ENCODE measurements around the gene RALB.

The RALB gene, protein sequence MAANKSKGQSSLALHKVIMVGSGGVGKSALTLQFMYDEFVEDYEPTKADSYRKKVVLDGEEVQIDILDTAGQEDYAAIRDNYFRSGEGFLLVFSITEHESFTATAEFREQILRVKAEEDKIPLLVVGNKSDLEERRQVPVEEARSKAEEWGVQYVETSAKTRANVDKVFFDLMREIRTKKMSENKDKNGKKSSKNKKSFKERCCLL

DNA sequence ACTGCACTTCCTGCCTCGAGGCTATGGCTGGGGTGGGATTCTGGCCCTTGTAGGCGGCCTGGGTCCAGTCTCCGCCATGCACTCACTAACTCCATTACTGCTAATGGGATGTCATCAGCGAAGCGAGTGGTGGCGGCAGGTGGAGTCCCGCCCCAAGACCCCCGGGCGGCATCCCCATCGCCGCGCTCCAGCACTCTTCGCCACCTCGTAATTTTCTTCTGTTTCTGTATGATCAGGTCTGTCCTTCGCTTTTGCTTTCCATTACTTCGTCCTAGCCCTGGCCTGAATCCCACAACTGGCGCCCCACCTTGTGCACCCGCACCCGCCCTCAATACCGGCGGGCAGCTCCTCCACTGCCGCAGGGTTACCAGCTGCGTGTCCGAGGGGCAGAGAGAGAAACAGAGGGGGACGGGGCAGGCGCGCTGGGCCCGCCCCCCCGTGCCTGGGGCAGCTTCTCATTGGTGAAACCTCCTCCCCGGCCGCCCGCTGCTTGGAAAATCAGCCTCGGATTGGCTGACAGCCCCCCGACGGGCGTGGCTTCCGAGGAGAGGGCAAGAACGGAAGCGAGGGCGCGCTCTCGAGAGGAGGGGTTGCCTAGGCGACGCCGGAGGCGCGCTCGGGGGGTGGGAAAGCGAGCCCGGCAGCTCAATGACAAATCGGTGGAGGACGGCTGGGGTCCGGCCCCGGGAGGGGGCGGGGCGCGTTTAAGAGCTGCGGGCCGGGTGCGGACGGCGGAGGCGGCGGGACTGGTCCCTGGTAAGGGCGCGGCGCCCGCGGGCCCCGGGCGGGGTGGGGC is at the start of gene RALB:
RALB (plus strand) TSS at position 628 of the 796 bp plus-strand sequence. CDS start 25,813 bp downstream, outside the sequence.
- peak; percentile 99 for DNase-seq (ENCODE audit: low spot score)

DNA sequence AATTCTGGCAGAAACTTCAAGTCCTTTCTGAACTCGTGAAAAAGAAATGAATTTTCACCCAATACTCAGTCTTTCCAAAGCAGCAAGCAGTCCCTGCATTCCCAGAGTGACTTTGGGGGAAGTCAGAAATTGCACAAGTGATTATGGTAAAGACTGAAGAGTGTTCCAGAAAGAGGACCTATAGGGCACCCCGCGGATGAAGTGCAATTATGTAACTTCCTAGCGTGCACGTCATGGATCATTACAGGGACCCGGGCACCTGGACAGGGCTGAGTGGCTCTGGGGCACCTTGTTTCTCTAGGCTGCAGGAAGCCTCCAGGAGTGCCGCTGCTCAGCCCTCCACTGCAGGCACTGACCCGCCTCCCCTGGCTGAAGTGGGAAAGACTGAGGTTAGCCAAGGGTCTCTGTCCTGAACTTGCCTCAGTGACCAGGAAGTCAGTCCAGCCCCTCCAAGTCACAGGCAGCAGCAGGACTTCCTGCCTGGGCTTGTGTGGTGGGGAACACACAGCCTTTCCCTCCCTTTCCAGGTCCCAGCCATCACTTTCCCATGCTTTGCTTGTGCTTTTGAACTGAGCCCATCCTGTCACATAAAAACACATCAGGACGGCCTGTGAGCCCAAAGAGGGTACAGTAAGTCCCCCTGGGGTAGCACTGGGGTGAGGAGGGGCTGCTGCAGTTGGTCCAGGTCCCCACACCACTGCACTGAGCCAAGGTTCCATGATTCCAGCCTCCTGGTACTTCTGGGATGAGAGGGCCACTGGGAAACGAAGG is 49.2 kb upstream of the RALB start:
- DNase-seq (ENCODE audit: low spot score), result no peak

DNA sequence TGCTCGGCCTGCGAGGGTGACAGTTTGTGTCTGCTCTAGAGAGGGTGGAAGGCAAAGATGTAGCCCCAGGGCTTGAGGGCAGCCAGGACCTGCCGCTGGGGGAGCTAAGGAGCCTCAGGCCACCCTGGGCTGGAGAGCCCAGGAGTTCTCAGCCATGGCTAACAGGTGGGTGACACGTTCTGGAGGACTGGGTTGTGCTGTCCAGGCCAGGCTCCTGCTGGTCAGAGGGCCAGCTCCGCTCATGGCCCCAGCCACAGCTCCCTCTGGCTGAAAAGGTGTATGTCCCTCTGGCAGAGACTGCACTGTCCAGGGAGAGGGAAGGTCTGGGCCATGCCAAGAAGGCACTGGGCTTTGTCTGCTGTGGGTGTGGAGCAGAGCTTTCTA is 48.6 kb upstream of the RALB start:
- no peak for DNase-seq (ENCODE audit: low spot score)

DNA sequence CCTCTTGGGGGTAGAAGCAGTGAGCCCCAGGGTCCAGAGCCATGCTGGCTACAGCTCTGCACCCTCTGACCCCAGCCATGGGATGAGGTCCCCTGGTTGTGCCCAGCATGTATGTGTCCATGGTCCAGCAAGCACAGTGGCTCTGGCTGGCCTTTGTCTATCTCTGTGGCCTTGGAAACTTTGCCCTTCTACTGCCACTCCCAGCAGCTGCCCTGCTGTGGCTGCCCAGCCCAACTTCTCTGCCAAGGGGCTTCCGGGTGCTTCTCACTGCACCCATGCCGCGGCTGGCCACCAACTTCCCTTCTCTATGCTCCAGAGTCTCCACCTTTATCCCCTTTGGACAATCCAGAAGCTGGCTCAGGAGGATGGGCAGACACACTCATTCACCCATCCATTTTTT is 48.2 kb upstream of the RALB start:
- DNase-seq (ENCODE audit: low spot score), result no peak

DNA sequence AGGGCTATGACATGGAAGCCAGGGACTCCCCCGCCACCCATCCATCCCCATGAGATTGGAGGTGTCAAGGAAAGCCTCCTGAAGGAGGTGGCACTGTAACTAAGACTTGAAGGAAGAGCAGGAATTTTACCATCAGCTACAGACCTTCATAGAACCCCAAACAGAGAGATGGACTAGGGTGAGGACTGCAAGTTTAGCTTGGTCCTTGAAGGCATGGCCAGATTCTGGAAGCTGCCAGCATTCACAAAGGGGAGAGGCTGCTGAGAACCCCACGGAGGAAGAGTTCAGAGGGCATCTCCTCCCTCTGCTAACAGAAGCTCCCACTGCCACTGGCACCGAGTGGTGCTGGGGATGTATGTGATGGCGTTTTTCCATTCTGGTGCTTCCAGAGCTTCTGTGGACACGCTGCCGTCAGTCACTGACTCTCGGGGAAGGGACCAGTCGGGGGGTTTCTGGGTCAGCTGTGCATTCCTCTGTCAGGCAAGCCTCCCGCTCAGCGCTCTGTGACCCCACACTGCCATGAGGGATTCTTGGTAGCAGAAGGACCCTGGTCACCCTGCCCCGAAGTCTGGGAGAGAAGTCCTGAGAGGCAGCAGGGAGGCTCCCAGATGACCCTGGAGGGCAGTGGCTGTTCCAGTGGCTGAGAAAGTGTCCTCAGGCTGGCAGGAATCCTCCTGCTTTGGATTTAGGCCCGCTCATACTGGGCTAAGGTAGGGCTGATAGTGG is 47.5 kb upstream of the RALB start:
- DNase-seq (ENCODE audit: low spot score), result no peak

DNA sequence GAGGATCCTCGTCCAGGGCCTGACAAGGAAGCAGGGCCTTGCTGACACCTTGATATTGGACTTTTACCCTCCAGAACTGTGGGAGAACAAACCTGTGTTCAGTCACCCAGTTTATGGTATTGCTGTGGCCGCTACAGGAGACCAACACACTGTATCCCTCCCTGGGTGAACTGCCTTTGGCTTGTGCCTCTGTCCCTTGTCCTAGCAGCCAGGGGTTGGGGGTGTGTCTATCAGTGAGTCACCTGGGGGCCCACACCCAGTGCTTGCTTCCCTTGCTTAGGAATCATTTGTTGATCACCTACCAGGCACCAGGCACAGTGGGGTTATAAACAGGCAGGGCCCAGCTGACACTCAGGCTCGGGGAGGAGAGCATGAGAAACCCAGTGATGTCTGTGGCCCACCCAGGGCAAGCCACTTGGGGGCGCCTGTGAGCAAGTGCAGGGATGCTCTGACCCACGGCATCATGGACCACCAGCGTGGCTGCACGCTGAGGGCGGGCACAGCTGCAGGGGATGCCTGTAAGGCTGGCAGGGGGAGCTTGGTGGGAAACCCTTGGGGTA is 46.5 kb upstream of the RALB start:
- no peak for DNase-seq (ENCODE audit: low spot score)

DNA sequence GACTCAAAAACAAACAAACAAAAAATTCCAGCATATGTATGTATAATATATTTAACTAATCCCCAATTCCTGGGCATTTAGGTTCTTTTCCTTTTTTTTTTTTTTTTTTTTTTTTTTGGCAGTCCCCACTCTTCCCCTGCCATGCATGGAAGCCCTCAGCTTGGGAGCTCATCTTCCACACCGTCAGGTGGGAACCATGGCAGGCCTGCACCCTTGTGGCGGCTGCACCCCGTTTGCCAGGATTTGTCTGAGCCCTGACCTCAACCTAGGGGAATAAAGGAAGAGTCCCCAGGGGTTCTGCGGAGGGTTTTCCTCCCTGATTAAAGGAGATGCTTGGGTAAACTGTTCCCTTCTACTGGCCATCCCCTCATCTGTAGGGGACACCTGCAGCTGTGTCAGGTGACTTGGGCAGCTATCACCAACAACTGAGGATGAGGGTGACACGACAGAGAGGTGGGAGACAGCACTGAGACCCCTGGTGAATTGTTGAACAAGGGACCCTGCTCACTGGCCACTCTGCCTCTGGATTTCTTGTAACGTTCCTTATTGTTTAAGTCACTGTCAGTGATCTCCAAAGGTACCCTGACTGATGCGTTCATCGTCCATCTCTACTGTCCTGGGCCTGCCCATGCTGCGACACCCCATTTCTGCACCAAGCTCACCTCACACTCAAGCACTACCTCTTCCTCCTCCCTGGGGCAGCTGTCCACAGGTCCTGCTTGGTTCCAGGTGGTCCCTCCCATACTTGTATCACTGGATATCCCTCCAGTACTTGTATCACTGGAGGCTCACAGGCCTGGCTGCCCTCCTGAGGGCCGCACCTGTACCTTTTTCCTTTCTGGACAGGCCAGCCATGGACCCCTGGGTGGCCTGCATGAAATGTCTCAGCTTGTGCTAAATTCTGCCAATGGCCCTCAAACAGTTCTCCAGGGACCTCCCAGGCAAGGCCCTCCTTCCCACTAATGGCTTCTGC is 44.0 kb upstream of the RALB start:
- DNase-seq (ENCODE audit: low spot score), result no peak

DNA sequence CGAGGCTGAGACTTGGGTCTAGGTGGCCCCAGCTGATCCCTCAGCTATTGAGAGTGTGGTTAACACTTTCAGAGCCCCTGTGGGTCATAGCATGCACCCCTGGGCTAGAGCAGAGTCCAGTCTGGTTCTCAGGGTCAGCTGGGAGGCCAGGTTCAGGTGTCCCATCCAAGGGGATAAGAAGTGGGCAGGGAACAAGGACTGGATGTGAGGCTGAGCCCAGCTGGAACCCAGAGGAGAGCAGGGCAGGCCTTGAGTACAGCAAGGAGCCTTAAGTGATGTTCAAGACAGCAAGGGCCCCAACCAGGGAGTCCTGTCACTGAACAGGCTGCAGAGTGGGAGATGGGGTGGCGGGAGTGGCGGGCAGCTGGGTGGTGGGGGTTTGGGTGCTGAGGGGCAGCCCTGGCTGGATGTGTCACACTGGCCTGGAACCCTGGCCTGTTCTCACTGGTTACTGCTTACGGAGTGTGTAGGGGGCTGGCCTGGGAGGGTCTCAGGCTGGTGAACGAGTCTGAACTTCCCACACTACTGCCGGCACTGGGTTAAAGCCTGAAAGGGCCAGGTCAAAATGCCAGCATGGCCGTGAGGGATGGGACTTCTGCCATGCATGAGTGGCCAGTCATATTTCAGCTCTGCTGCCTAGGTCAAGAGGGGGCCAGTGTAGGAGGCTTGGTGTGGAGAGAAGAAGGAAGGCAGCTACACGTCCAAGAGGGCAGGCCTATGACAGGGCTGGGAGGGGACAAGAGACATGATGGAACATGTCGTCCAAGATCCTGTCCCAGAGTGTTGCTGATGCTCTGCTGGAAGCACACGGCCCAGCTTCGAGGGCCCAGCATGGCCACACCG is 43.0 kb upstream of the RALB start:
- DNase-seq (ENCODE audit: low spot score), result no peak

DNA sequence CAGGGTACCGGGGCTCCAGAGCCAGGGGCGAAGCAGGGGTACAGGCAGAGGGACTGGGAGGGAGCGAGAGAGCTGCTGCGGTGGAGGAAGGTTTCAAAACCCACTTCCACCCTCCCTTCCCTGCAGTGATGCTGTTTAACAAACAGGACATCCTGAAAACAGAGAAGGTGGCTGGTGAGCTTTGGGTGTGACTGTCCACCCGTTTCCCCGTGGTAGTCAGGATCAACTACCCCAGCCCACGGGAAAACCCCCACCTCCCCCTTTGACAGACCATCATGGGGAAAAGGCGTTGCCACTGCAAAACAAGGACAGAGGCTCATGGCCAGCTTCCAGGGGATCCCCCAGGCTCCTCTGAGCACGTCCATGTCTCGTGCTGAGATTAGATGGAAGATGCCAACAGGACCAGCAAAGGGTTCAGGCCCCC is 42.4 kb upstream of the RALB start:
- DNase-seq (ENCODE audit: low spot score), result no peak

DNA sequence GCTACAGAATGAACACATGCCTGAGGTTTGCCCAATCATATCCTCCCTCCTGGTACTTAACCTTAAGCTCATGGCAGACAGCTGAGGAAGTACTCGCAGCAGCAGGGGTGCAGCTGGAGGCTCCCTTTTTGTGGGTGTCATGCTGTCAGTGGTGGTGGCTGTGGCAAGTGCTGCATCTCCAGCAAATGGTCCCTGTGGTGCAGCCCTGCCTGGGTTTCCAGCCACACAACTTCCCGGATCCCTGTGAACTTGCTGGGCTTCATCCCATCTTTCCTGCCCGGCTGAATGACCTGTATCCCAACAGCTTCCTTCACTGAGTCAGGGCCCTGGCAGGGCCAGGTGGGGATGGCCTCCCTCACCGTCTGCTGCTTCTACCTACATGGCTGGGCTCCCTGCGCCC is 34.5 kb upstream of the RALB start:
- DNase-seq (ENCODE audit: low spot score), result no peak

DNA sequence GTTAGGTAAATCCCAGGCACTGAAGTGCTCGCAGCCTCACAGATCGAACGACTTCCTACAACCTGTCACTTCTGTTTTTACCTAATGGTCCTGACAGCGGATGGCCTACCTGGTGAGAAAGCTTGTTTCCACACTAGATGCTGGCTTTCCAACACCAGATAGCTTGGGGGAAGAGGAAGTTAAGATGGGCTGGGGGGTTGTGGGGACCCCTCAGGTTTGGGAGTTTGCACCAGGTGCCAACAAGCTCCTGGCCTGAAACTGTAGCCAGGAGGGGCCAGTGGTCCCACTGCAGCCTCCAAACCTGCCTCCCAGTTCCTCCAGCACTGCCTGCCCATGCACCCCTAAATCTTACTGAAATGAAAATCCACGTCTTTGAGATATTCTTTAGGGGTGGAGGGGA is 33.4 kb upstream of the RALB start:
- DNase-seq (ENCODE audit: low spot score), result no peak

DNA sequence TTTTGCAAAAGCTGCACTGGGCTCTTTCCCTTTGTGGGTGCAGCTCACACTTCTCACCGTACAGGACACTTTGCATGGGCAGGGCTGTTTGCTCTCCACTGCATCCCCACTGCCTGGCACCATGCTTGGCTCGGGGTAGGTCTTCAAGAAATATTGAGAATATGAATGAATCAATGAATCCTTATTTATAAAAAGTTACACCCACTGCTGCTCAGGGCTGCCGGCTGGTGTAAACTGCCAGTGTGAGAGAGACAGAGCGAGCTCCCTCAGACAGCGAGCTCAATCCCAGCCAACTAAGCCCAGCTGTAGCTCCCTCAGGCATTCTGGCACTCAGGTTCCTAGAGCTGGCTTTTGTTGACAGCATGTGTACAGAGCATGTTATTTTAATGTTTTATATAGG is 32.9 kb upstream of the RALB start:
- no peak for DNase-seq (ENCODE audit: low spot score)

DNA sequence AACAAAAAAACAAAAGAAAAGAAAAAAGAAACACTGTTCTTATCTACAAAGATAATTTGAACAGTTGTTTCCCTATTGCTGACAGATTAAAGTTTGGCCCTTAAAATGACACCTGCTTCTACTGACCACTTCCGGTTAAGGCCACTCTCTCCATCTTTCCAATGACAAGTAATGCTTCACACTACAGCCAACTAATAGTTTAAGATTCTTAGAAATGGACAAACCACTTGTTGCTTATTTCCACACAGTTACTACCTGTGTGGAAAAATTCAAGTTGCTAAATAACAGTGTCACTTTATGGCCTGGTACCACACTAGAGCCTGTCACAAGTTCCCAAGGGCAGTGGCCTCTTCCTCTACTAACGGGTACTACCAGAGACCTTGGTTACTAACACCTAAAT is 31.9 kb upstream of the RALB start:
- DNase-seq (ENCODE audit: low spot score), result no peak

DNA sequence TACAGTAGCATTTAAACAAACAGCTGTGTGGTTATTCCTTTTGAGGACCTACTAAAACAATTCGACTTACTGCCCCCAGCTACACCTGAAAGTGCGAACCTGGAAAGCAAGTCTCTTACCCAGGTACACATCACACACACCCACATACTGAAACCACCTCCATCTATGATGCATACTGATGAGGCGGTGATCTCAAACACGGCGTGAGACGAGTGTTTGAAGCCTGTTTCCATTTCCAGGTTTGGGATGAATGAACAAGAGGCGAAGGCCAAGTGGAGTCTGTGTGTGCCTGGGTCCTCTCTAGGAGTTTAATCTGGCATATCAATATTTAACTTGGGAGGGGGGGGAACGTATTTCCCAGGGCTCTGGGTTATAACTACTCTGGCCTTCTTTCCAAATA is 31.0 kb upstream of the RALB start:
- no peak for DNase-seq (ENCODE audit: low spot score)

DNA sequence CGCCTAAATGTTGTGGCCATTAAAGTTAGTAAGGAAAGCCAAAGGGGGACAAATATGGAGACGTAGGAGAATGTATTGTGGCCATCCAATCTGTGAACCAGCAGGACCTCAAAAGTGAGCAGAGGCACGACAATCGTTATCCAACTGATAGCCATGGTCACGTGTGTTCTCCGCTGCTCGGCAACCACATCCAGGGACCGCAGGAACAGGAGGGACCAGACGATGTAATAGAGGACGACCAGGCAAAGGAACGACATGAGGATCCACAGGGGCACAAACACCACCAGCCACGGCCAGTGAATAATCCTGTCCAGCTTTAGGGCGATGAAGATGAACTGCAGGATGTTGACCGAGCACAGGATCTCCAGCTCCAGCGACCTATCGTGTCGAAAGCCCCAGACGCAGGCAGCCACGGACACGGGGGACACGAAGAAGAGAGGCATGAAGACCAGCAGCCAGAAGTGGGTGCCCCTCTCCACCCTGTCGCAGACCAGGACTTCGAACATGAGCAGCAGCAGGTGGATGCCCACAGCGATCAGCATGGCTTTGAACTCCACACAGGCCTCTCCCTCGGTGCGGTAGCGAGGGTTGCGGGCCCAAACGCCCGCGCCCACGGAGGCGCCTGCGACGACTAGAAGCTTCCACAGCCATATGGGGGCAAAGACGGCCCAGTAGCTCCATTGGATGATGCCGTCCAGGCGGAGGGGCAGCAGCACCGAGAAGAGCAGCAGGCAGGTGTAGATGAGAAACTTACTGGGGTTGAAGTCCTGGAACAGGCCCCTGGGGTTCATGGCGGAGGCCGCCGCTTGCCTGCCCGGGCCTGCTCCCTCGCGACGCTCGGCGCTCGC is 30.2 kb upstream of the RALB start:
- no peak for DNase-seq (ENCODE audit: low spot score)

DNA sequence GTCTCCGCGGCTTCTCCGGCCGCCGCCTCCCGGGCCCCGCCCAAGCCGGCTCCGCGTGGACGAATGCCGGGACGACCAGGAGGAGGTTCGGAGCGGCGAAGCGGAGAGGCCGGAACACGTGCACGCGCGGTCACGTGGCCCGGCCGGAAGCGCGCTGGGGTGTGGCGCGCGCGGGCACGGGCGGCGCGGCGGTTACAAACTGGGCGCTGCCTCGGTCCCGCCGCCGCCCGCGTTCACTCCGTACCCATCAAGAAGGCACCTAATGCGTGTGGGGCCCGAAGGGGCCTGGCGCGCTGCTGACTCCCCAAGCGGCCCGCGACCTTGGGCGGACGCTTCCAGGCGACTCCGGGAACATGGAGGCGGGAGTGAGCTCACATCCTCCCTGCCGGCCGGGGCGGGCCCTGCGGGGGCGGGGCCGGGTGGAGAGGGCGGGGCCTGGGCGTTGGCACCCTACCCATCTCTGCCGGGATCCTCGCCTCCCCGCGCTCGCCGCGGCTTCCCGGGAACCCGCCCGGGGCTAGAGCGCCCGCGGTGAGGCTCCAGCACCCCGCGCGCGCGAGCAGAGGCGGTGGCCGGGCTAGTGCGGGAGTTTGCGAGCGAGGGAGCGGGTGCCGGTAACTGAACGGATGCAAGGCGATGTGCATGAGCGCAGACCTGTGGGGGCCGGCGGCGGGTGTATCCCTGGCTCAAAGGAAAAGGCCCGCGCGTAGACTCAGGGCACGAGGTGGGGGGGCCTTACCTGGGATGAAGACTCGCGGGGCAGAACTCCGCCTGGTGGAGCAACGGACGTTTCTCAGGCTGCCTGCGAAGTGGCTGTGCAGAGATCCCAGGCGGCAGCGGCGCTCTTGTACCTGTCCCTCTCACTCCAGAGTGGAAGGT is 29.4 kb upstream of the RALB start, which contains the start of gene TMEM185B:
TMEM185B (minus strand) TSS at position 367 of the 879 bp plus-strand sequence. CDS start 424 bp downstream, outside the sequence.
- peak; percentile 97 for DNase-seq (ENCODE audit: low spot score)

DNA sequence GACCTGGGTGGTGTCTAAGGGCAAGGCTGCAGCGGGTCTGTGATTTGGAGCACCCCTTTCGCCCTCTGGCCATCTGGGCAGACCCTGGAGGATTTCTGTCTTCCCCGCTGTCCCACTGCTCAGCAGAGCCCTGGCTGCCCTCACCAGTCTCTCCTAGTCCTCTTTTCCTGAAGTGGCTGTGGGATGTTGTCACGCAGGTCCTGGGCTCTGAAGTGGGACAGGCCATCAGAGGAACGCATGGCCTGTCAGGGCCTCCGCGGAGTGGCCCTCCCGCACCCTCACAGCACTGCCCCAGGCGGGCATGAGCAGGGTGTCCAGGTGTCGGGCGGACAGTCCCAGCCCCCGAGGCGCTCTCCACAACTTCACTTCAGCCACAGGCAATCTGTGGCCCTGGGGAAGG is 28.4 kb upstream of the RALB start:
- DNase-seq (ENCODE audit: low spot score), result no peak

Data from AG08395 (cell line).